ENCODE results near the gene NUP160. TPM values are rescaled to one million over a fixed set of nuclear protein-coding genes. Genes with fewer than 3 reads are reported as not detected.
"Not testable (repeated sequence)": the region's sequence is repeated elsewhere in the genome, so short reads cannot be mapped to it uniquely, and the experiment has no call there.

NUP160 gene
- total RNA-seq, 1 donor from 2014 or later = 18.5 TPM

DNA sequence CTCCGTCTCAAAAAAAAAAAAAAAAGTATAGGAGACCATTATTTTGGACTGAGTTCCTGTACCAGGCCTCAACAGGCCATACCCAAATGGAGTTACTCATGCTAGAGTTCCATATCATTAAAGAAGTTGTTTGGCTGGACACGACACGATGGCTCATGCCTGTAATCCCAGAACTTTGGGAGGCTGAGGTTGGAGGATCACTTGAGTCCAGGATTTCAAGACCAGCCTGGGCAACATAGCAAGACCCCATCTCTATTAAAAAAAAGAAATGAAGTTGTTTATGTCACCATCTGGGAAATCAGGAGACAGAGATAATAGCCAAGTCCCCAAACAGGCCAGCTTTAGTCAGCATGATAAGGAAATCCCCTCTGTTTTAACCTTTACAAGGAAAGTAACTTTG, 74.3 kb downstream of the NUP160 start:
- TF ChIP-seq, protein P1, sequence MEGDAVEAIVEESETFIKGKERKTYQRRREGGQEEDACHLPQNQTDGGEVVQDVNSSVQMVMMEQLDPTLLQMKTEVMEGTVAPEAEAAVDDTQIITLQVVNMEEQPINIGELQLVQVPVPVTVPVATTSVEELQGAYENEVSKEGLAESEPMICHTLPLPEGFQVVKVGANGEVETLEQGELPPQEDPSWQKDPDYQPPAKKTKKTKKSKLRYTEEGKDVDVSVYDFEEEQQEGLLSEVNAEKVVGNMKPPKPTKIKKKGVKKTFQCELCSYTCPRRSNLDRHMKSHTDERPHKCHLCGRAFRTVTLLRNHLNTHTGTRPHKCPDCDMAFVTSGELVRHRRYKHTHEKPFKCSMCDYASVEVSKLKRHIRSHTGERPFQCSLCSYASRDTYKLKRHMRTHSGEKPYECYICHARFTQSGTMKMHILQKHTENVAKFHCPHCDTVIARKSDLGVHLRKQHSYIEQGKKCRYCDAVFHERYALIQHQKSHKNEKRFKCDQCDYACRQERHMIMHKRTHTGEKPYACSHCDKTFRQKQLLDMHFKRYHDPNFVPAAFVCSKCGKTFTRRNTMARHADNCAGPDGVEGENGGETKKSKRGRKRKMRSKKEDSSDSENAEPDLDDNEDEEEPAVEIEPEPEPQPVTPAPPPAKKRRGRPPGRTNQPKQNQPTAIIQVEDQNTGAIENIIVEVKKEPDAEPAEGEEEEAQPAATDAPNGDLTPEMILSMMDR (IDR thresholded peaks at IDR 0.05) = no peak

GRCh38 chr11:47769556-47769955, 78.6 kb downstream of the NUP160 start:
- H3K36me3 Mint-ChIP-seq (ENCODE audit: low read depth); H3K27me3 Mint-ChIP-seq (ENCODE audit: low read depth); H3K9me3 Mint-ChIP-seq (ENCODE audit: low read depth); H3K27ac Mint-ChIP-seq (ENCODE audit: unreplicated experiment); DNase-seq (ENCODE audit: low spot score); H3K4me3 Mint-ChIP-seq (ENCODE audit: unreplicated experiment): not testable (repeated sequence)
- H3K4me1 Mint-ChIP-seq (ENCODE audit: low read depth) = peaks cover 24% of the 10 kb centered on the region

More for the DNA sequence above, 74.3 kb downstream of the NUP160 start:
- no peaks in the 10 kb centered on the region for H3K4me1 Mint-ChIP-seq (ENCODE audit: low read depth)
- H3K27ac Mint-ChIP-seq (ENCODE audit: unreplicated experiment) = no peak overlapping the region
- H3K4me3 Mint-ChIP-seq (ENCODE audit: unreplicated experiment) = no peak overlapping the region
- H3K9me3 Mint-ChIP-seq (ENCODE audit: low read depth) = no peaks in the 10 kb centered on the region
- H3K27me3 Mint-ChIP-seq (ENCODE audit: low read depth) = no peaks in the 10 kb centered on the region
- peaks cover 16% of the 10 kb centered on the region for H3K36me3 Mint-ChIP-seq (ENCODE audit: low read depth)
- DNase-seq (ENCODE audit: low spot score) = no peak

DNA sequence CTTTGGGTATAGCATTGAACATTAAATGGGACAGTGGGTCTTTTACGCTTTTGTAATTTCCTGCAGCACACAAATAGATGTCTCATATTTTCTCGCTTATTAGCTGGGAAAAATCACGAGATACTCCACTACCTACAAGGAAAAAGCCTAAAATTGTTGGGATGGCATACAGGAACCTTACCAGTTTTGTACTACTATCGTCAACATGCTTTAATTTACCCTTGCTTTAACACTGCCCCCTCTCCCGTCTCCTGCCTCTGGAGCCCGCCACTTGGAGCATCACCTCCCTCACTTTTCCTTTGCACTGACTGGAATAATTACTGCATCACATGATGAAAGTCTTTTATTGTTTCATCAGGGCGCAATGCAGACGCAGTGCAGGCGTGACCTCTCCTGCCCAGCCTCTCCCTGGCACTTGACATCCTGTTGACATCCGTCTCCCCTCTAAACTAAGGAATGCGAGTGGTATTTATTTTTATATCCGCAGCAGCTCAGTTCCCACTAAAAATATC, 80.0 kb downstream of the NUP160 start:
- no peak for DNase-seq (ENCODE audit: low spot score)
- TF ChIP-seq, protein P1 (IDR thresholded peaks at IDR 0.05) = peak; percentile 37
- H3K36me3 Mint-ChIP-seq (ENCODE audit: low read depth) = peaks cover 2% of the 10 kb centered on the region

GRCh38 chr11:47766509-47767227, 81.5 kb downstream of the NUP160 start:
- Mint-ChIP-seq H3K9me3 (ENCODE audit: low read depth) (no peaks in the 10 kb centered on the region), H3K36me3 (ENCODE audit: low read depth) (peaks cover 2% of the 10 kb centered on the region), H3K27ac (ENCODE audit: unreplicated experiment) (peak overlapping the region; percentile 100), H3K4me3 (ENCODE audit: unreplicated experiment) (peak overlapping the region; percentile 97), H3K27me3 (ENCODE audit: low read depth) (no peaks in the 10 kb centered on the region), H3K4me1 (ENCODE audit: low read depth) (peaks cover 28% of the 10 kb centered on the region)
- TF ChIP-seq, protein P1 (IDR thresholded peaks at IDR 0.05) = no peak
- no peak for DNase-seq (ENCODE audit: low spot score)

More for the DNA sequence above, 80.0 kb downstream of the NUP160 start:
- Mint-ChIP-seq H3K9me3 (ENCODE audit: low read depth) (no peaks in the 10 kb centered on the region), H3K27ac (ENCODE audit: unreplicated experiment) (peak overlapping the region; percentile 100), H3K4me3 (ENCODE audit: unreplicated experiment) (peak overlapping the region; percentile 92), H3K27me3 (ENCODE audit: low read depth) (no peaks in the 10 kb centered on the region), H3K4me1 (ENCODE audit: low read depth) (peaks cover 28% of the 10 kb centered on the region)

DNA sequence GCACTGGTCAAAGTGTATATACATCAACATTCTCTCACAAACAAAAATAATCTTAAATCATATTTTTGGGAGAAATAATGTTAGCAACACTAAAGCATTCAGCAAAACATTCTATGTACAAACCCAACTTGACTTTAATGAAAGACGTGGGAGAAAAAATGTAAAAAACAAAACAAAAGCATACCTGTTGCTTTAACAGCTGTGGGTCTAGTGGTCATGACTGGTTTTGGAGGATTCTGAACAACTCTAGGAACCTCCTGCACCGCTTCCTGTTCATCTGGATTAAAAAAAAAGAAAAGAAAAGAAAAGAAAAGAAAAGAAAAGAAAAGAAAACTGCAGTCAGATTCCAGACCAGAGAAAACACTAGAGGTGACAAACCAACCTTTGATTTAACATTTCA, 83.1 kb downstream of the NUP160 start:
- Mint-ChIP-seq H3K4me3 (ENCODE audit: unreplicated experiment) (peak overlapping the region; percentile 97), H3K27me3 (ENCODE audit: low read depth) (no peaks in the 10 kb centered on the region), H3K4me1 (ENCODE audit: low read depth) (peaks cover 28% of the 10 kb centered on the region), H3K36me3 (ENCODE audit: low read depth) (peaks cover 5% of the 10 kb centered on the region), H3K27ac (ENCODE audit: unreplicated experiment) (peak overlapping the region; percentile 98), H3K9me3 (ENCODE audit: low read depth) (no peaks in the 10 kb centered on the region)
- DNase-seq (ENCODE audit: low spot score) = no peak
- TF ChIP-seq, protein P1 (IDR thresholded peaks at IDR 0.05) = no peak

GRCh38 chr11:47759291-47759690, 88.9 kb downstream of the NUP160 start:
- peaks cover 18% of the 10 kb centered on the region for H3K36me3 Mint-ChIP-seq (ENCODE audit: low read depth)

More at GRCh38 chr11:47759291-47759690, 88.9 kb downstream of the NUP160 start:
- H3K4me1 Mint-ChIP-seq (ENCODE audit: low read depth); DNase-seq (ENCODE audit: low spot score); H3K4me3 Mint-ChIP-seq (ENCODE audit: unreplicated experiment); H3K27me3 Mint-ChIP-seq (ENCODE audit: low read depth); H3K27ac Mint-ChIP-seq (ENCODE audit: unreplicated experiment); H3K9me3 Mint-ChIP-seq (ENCODE audit: low read depth): not testable (repeated sequence)

All from chondrocyte (in vitro differentiated cells).